Hepatocyte (in vitro differentiated cells): ENCODE results near the gene DNM2.
A peak's percentile ranks its signal among the peaks of the same experiment; 100 is the strongest.

Experiments
- CTCF ChIP-seq: fragments of 200-600 bp; sonication (generic); IDR thresholded peaks from 2 replicates; pipeline ENCODE4 v1.5.1; 2016; ENCODE audit warnings: antibody characterized with exemption, mild to moderate bottlenecking; ENCODE audit not compliant: poor library complexity
- EZH2 ChIP-seq: fragments of 200-600 bp; sonication (generic); IDR thresholded peaks from 2 replicates; pipeline ENCODE4 v1.6.1; 2016; ENCODE audit warnings: antibody characterized with exemption, mild to moderate bottlenecking, borderline replicate concordance

- TF ChIP-seq CTCF (peak; percentile 59), EZH2 (no peak)
These were observed 18.1 kb upstream of the DNM2 start for GRCh38 chr19:10699650-10700335.
